Measurements from ENCODE around the gene PTPA. TPM values are rescaled to one million over a fixed set of nuclear protein-coding genes. Genes with fewer than 3 reads are reported as not detected.

The PTPA gene
- 10 to 100 TPM; 63.2 to 69.4 (median 64.9) TPM for total RNA-seq
- 50.6 TPM for total RNA-seq (2013)

DNA sequence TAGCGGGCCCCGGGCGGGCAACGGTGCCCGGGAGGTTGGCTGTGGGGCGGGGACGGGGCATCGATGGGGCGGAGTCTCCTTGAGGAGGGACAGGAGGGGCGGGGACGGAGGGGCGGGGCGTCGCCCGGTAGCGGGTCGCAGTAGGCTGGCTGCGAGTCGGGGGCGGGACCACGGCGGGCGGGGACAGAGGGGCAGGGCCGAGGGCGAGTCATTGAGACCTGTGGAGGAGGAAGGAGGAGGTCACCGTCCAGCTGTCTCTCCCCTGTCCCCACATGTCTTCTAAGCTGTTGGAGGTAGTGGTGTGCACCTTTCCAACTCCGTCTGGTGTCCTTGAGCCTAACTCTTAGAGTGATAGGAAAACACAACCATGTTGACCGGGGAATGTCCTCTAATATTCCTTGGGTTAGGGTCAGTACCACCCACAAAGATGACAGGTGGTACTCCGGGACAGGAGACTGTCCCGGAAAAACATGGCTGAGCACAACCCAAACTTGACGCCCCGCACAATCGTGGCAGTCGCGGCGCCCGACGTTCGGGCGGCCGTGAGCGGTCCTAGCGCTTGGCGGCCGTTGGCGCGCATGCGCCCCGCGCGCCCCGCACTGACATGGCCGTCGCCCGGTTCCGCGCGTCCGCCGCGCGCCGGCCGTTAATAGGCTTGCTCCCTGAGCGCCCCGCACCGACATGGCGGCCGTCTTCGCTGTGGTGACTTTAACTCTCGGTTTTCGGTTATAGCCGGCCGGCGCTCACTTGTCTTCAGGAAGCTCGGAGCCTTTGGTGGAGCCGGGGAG lies at the start of gene PTPA, which contains the start of gene CRAT:
TSS of gene PTPA (plus strand) at position 676 of the 788 bp plus-strand sequence. CDS start 186 bp downstream, outside the sequence.
TSS of gene CRAT (minus strand) at position 54 of the 788 bp plus-strand sequence. CDS start 284 bp downstream, outside the sequence.
- DNase-seq (peak; percentile 90 to 97), ATAC-seq (peak; percentile 86 to 96 (median 87))
- no peaks in the 10 kb centered on the region for H3K27me3 ChIP-seq (ENCODE audit: control insufficient read depth, insufficient read depth, low read length)
- H3K4me3 ChIP-seq (ENCODE audit: low read length): peak within 1 kb of the TSS; percentile 68
- TF ChIP-seq, protein P1, sequence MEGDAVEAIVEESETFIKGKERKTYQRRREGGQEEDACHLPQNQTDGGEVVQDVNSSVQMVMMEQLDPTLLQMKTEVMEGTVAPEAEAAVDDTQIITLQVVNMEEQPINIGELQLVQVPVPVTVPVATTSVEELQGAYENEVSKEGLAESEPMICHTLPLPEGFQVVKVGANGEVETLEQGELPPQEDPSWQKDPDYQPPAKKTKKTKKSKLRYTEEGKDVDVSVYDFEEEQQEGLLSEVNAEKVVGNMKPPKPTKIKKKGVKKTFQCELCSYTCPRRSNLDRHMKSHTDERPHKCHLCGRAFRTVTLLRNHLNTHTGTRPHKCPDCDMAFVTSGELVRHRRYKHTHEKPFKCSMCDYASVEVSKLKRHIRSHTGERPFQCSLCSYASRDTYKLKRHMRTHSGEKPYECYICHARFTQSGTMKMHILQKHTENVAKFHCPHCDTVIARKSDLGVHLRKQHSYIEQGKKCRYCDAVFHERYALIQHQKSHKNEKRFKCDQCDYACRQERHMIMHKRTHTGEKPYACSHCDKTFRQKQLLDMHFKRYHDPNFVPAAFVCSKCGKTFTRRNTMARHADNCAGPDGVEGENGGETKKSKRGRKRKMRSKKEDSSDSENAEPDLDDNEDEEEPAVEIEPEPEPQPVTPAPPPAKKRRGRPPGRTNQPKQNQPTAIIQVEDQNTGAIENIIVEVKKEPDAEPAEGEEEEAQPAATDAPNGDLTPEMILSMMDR (IDR thresholded peaks at IDR 0.05): no peak
- Mint-ChIP-seq H3K36me3 (no peaks in the 10 kb centered on the region), H3K4me1 (peaks cover 23 to 24% of the 10 kb centered on the region in 2 donors), H3K9me3 (no peaks in the 10 kb centered on the region), H3K27ac (peak within 1 kb of the TSS; percentile 88 to 92), H3K4me3 (peak within 1 kb of the TSS; percentile 89), H3K27me3 (ENCODE audit: low read depth in 2 of 2) (no peaks in the 10 kb centered on the region)
- H3K9me3 ChIP-seq (ENCODE audit: control insufficient read depth, insufficient read depth, low read length): no peaks in the 10 kb centered on the region
- no peaks in the 10 kb centered on the region for H3K36me3 ChIP-seq (ENCODE audit: control insufficient read depth, insufficient read depth, low read length)
- under 1% methylated on average over 76 of the region's 77 CpGs for WGBS (ENCODE audit: insufficient coverage)
- intact Hi-C loops (cut with micrococcal nuclease): loop anchor here (2.0 kb wide), 1 partner anchor 30 kb away; the partner anchor contains the start of gene DOLPP1
- peaks cover 25% of the 10 kb centered on the region for H3K4me1 ChIP-seq (ENCODE audit: control insufficient read depth, insufficient read depth, low read length)
- H3K27ac ChIP-seq (ENCODE audit: low read length): peak within 1 kb of the TSS; percentile 88

DNA sequence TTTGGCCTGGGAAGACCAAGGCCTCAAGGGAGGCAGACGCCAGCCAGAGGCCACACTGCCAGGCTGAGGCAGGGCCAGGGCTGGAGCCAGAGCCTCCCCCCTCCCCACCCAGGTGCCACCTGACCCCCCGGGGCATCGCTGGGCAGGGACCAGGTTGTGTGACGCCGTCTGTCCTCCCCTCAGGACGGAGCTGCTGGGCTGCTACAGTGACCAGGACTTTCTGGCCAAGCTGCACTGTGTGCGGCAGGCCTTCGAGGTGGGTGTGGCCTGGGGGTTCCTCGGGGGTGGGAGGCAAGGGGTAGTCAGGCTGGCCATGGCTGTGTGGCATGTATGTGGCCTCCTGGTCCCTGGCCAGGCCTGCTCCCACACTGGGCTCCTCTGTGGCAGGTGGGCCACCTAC lies 48.2 kb upstream of the PTPA start:
- H3K27ac Mint-ChIP-seq: no peak overlapping the region
- DNase-seq: no peak
- H3K36me3 Mint-ChIP-seq: no peaks in the 10 kb centered on the region
- Histone ChIP-seq H3K27ac (ENCODE audit: low read length) (no peak overlapping the region), H3K27me3 (ENCODE audit: control insufficient read depth, insufficient read depth, low read length) (no peaks in the 10 kb centered on the region), H3K4me1 (ENCODE audit: control insufficient read depth, insufficient read depth, low read length) (peaks cover 12% of the 10 kb centered on the region), H3K4me3 (ENCODE audit: low read length) (no peak overlapping the region), H3K36me3 (ENCODE audit: control insufficient read depth, insufficient read depth, low read length) (peaks cover 47% of the 10 kb centered on the region), H3K9me3 (ENCODE audit: control insufficient read depth, insufficient read depth, low read length) (no peaks in the 10 kb centered on the region)
- no peaks in the 10 kb centered on the region for H3K9me3 Mint-ChIP-seq
- 95% methylated on average over 9 of the region's 9 CpGs for WGBS (ENCODE audit: insufficient coverage)
- TF ChIP-seq, protein P1 (IDR thresholded peaks at IDR 0.05): no peak
- H3K4me3 Mint-ChIP-seq: no peak overlapping the region
- H3K4me1 Mint-ChIP-seq: peaks cover 2 to 3% of the 10 kb centered on the region in 2 donors
- intact Hi-C loops (cut with micrococcal nuclease): no loop called here
- no peak for ATAC-seq
- no peaks in the 10 kb centered on the region for H3K27me3 Mint-ChIP-seq (ENCODE audit: low read depth in 2 of 2)

DNA sequence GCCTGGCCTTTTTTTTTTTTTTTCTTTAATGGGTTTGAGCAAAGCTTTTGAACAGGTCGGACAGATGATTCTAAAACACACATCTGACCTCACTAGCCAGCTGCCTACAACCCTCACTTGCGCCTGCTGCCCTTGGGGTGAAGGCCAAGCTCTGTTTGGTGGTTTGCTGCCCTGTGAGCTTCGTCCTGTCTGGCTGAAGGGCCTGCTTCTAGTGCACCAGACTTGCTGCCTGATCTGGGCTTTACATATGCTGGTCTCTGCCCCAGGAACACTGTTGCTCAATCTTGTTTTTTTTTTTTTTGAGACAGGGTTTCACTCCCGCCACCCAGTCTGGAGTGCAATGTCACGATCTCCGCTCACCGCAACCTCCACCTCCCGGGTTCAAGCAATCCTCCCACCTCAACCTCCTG lies 46.7 kb upstream of the PTPA start:
- no peaks in the 10 kb centered on the region for H3K36me3 Mint-ChIP-seq

More for the DNA sequence above, 46.7 kb upstream of the PTPA start:
- Histone ChIP-seq H3K27me3 (ENCODE audit: control insufficient read depth, insufficient read depth, low read length) (no peaks in the 10 kb centered on the region), H3K4me1 (ENCODE audit: control insufficient read depth, insufficient read depth, low read length) (peaks cover 18% of the 10 kb centered on the region), H3K36me3 (ENCODE audit: control insufficient read depth, insufficient read depth, low read length) (peaks cover 39% of the 10 kb centered on the region), H3K9me3 (ENCODE audit: control insufficient read depth, insufficient read depth, low read length) (no peaks in the 10 kb centered on the region), H3K4me3 (ENCODE audit: low read length) (no peak overlapping the region), H3K27ac (ENCODE audit: low read length) (no peak overlapping the region)
- Mint-ChIP-seq H3K27ac (no peak overlapping the region), H3K9me3 (no peaks in the 10 kb centered on the region), H3K27me3 (ENCODE audit: low read depth in 2 of 2) (no peaks in the 10 kb centered on the region), H3K4me1 (peaks cover 14 to 15% of the 10 kb centered on the region in 2 donors), H3K4me3 (no peak overlapping the region)
- intact Hi-C loops (cut with micrococcal nuclease): no loop called here
- 96% methylated on average over 7 of the region's 8 CpGs for WGBS (ENCODE audit: insufficient coverage)
- ATAC-seq (no peak), DNase-seq (no peak)
- TF ChIP-seq, protein P1 (IDR thresholded peaks at IDR 0.05): no peak

Measured in natural killer cell (primary cell).